Measurements from ENCODE around the gene ORC1. TPM values are rescaled to one million over a fixed set of nuclear protein-coding genes. Genes with fewer than 3 reads are reported as not detected.

ORC1 gene
- total RNA-seq, 4 donors from 2014 or later, result 0.26 to 4.6 (median 0.76) TPM; not detected in 1

DNA sequence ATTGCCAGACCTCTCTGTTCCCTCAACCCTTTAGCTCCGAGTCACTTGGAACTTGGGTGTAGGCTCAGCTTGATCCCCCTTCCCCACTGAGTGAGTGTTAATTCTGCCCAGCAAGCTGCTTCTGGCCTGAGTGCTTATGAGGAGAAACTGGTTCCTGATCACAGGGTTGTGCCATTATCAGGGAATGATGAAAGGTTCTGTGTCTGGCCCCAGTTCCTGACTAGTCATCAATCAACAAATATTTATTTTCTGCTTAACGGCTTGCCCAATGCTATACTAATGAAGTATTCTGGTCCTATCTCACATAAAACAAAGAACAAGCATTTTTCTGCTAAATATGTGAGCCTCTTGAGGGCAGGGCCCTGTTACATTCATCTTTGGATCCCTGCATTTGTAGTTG is 59.0 kb downstream of the ORC1 start:
- Histone ChIP-seq H3K36me3 (no peaks in the 10 kb centered on the region), H3K9me3 (no peaks in the 10 kb centered on the region), H3K4me1 (no peaks in the 10 kb centered on the region), H3K27me3 (no peaks in the 10 kb centered on the region), H3K4me3 (no peak overlapping the region), H3K27ac (no peak overlapping the region)
- DNase-seq, result no peak
- intact Hi-C loops (cut with DNase I; ENCODE audit: low total_unique reads), result no loop called here
- TF ChIP-seq, protein P1, sequence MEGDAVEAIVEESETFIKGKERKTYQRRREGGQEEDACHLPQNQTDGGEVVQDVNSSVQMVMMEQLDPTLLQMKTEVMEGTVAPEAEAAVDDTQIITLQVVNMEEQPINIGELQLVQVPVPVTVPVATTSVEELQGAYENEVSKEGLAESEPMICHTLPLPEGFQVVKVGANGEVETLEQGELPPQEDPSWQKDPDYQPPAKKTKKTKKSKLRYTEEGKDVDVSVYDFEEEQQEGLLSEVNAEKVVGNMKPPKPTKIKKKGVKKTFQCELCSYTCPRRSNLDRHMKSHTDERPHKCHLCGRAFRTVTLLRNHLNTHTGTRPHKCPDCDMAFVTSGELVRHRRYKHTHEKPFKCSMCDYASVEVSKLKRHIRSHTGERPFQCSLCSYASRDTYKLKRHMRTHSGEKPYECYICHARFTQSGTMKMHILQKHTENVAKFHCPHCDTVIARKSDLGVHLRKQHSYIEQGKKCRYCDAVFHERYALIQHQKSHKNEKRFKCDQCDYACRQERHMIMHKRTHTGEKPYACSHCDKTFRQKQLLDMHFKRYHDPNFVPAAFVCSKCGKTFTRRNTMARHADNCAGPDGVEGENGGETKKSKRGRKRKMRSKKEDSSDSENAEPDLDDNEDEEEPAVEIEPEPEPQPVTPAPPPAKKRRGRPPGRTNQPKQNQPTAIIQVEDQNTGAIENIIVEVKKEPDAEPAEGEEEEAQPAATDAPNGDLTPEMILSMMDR (IDR thresholded peaks at IDR 0.05), result no peak

DNA sequence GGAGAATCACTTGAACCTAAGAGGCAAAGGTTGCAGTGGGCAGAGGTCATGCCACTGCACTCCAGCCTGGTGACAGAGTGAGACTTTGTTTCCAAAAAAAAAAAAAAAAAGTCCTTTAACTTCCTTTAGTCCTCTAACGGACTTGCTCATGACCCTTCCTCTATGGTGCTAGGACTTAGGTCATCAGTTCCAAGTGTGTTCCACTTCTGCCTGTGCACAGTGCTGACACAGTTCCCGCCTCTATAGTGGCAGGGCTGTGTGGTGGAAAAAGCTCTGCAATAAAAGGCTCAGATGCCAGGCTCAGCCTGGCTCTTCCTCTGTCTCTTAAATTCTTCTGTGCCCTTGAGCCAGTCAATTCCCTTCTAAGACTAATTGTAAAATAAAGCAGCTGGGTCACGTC is 60.2 kb downstream of the ORC1 start:
- no peaks in the 10 kb centered on the region for H3K4me1 ChIP-seq
- no peak for TF ChIP-seq POLR2A (IDR thresholded peaks at IDR 0.05)
- TF ChIP-seq, protein P1 (IDR thresholded peaks at IDR 0.05), result no peak
- H3K4me3 ChIP-seq, result no peak overlapping the region
- intact Hi-C loops (cut with DNase I; ENCODE audit: low total_unique reads), result no loop called here
- H3K36me3 ChIP-seq, result no peaks in the 10 kb centered on the region
- H3K27ac ChIP-seq, result no peak overlapping the region
- no peaks in the 10 kb centered on the region for H3K9me3 ChIP-seq
- no peak for DNase-seq
- no peaks in the 10 kb centered on the region for H3K27me3 ChIP-seq

DNA sequence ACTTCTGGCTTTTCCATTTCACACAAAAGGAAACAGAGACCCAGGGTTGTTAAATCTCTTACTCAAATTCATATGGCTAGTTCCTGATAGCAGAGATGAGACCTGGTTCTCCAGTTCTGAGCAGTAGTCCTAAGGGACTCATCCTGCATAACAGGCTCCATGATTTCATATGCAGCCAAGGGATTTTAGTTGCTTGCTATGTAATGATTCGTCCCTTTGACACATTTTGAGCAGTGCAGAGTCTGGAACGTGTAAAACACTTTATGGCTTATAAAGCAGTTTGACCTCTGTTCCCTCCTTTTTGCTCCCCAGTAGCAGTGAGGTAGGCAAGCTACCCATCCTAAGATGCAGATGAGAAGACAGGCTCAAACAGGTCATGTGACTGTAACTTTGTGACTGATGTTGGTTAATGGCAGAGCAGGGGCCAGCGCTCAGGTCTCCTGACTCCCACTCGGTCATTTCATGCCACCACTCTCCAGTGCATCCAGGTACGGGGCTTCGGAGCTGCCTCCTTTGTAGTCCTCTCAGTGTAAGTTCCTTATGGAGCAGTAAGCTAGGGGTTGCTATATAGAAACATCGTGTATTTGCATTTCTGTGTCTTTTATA is 62.5 kb downstream of the ORC1 start:
- H3K36me3 ChIP-seq, result no peaks in the 10 kb centered on the region
- no peaks in the 10 kb centered on the region for H3K27me3 ChIP-seq
- H3K9me3 ChIP-seq, result no peaks in the 10 kb centered on the region
- no peak overlapping the region for H3K27ac ChIP-seq
- TF ChIP-seq, protein P1 (IDR thresholded peaks at IDR 0.05), result no peak
- TF ChIP-seq POLR2A (IDR thresholded peaks at IDR 0.05), result no peak
- no peak for DNase-seq
- H3K4me1 ChIP-seq, result no peaks in the 10 kb centered on the region
- H3K4me3 ChIP-seq, result no peak overlapping the region
- intact Hi-C loops (cut with DNase I; ENCODE audit: low total_unique reads), result no loop called here

DNA sequence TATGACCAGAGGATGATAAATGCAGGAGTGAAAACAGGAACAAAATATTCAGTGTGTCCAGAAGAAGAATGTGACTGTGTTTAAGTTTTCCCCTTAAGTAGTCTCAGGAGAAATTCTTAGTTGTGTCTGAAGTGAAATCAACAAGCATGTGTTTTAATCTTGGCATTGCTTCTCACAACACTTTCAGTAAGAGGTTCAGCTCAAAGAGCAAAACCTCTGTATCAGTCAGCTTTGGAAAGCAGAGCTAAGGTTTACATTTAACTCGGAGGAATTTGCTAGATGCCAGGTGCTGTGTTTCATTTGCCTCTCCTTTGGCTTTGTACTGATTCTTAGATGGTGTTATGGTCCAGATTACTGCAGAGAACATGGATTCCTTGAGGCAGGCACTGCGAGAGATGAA is 66.8 kb downstream of the ORC1 start:
- Histone ChIP-seq H3K9me3 (no peaks in the 10 kb centered on the region), H3K4me3 (no peak overlapping the region), H3K27ac (no peak overlapping the region), H3K27me3 (no peaks in the 10 kb centered on the region), H3K4me1 (no peaks in the 10 kb centered on the region), H3K36me3 (no peaks in the 10 kb centered on the region)
- DNase-seq, result no peak
- TF ChIP-seq, protein P1 (IDR thresholded peaks at IDR 0.05), result no peak
- no peak for TF ChIP-seq POLR2A (IDR thresholded peaks at IDR 0.05)
- intact Hi-C loops (cut with DNase I; ENCODE audit: low total_unique reads), result no loop called here

DNA sequence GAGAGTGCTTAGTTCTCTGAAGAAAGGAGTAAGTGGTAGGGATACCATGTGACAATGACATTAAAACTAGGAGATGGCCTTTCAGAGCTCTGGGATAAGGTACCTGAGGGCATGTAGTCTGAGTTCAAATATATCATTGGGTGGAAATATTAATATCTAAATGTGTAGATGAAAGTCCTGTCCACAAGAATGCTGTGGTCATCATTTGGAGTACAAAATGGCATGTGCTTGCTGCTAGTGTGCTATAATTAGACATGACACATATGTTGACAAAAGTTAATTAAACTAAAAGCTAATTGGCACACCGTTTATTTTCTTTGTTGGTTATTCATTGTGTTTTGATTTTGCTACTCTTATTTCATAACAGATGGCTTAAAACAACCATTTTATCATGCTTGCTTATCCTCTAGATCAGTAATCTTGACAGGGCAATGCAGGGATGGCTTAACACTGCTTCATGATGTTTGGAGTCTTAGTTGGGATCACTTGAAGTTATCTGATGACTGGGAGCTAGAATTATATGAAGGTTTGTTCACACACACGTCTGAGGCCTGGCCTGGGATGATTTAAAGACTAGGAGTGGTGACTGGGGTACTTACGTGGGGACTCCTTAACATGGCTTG is 69.2 kb downstream of the ORC1 start:
- H3K27me3 ChIP-seq, result no peaks in the 10 kb centered on the region
- TF ChIP-seq, protein P1 (IDR thresholded peaks at IDR 0.05), result no peak
- no peak for TF ChIP-seq POLR2A (IDR thresholded peaks at IDR 0.05)
- H3K4me3 ChIP-seq, result no peak overlapping the region
- H3K36me3 ChIP-seq, result no peaks in the 10 kb centered on the region
- no peaks in the 10 kb centered on the region for H3K4me1 ChIP-seq
- intact Hi-C loops (cut with DNase I; ENCODE audit: low total_unique reads), result no loop called here
- H3K9me3 ChIP-seq, result no peaks in the 10 kb centered on the region
- no peak overlapping the region for H3K27ac ChIP-seq
- no peak for DNase-seq
